Transverse colon (tissue), 3 donors: ENCODE measurements around the gene NR3C1.

ENCODE experiments used
- EP300 ChIP-seq: sonication (generic); formaldehyde crosslinking; IDR thresholded peaks from one replicate; pipeline ENCODE4 v1.6.1; 2017; ENCODE audit warnings: antibody characterized with exemption, low read depth
- POLR2A ChIP-seq: fragments of 450-650 bp; IDR thresholded peaks from one replicate; pipeline ENCODE4 v1.6.1; 2016; ENCODE audit warnings: antibody characterized with exemption, mild to moderate bottlenecking, moderate library complexity
- TF ChIP-seq, protein P1 (sequence below), 5 experiments: fragments of 200-600 bp in 3 of 5; fragments of 450-650 bp in 2 of 5; sonication (generic) in 3 of 5; IDR thresholded peaks; 1 replicate in 2 of 5; 2 replicates in 3 of 5; pipeline ENCODE4 v1.5.1; 2016 to 2017; ENCODE audit warnings: antibody characterized with exemption in 5 of 5, inconsistent platforms in 3 of 5, mild to moderate bottlenecking in 2 of 5, moderate library complexity in 1 of 5

DNA sequence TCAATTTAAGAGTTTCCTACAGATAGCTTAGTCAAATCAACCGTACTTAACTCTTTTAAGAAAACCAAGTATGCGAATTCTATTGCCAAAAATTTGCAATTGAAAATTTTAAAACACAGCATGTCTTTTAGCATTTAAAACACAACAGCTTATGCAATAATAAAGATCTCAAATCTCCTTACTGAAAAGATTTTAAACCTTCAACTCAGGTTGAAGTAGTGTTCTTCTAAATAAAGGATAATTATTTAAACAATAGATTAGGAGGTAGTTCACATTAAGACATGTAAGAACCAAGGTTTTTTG lies 5.5 kb downstream of the NR3C1 start:
- TF ChIP-seq, protein P1, sequence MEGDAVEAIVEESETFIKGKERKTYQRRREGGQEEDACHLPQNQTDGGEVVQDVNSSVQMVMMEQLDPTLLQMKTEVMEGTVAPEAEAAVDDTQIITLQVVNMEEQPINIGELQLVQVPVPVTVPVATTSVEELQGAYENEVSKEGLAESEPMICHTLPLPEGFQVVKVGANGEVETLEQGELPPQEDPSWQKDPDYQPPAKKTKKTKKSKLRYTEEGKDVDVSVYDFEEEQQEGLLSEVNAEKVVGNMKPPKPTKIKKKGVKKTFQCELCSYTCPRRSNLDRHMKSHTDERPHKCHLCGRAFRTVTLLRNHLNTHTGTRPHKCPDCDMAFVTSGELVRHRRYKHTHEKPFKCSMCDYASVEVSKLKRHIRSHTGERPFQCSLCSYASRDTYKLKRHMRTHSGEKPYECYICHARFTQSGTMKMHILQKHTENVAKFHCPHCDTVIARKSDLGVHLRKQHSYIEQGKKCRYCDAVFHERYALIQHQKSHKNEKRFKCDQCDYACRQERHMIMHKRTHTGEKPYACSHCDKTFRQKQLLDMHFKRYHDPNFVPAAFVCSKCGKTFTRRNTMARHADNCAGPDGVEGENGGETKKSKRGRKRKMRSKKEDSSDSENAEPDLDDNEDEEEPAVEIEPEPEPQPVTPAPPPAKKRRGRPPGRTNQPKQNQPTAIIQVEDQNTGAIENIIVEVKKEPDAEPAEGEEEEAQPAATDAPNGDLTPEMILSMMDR (IDR thresholded peaks at IDR 0.05): no peak
- TF ChIP-seq EP300: no peak
- TF ChIP-seq POLR2A: no peak
